GM19324 (cell line): ENCODE results near the gene ACACB.

ENCODE experiments used
- ATAC-seq: cut with Tn5 transposase; IDR thresholded peaks from one replicate; pipeline ENCODE4 v1.9.1; 2021; ENCODE audit warnings: mild to moderate bottlenecking, moderate library complexity; ENCODE audit not compliant: unreplicated experiment, low FRiP score

ACACB gene

GRCh38 chr12:109247831-109248654 is 131.7 kb downstream of the ACACB start:
- ATAC-seq, result no peak

- ATAC-seq, result no peak
These were observed 134.1 kb downstream of the ACACB start for GRCh38 chr12:109250523-109250922.

- ATAC-seq, result no peak
These were observed 136.4 kb downstream of the ACACB start for GRCh38 chr12:109252799-109253198.

- ATAC-seq, result no peak
These were observed 137.6 kb downstream of the ACACB start for GRCh38 chr12:109253913-109254544.

GRCh38 chr12:109255377-109255776 is 139.0 kb downstream of the ACACB start:
- no peak for ATAC-seq

- no peak for ATAC-seq
These were observed 139.6 kb downstream of the ACACB start for GRCh38 chr12:109256011-109256410.

GRCh38 chr12:109258201-109258600 is 141.8 kb downstream of the ACACB start:
- ATAC-seq, result no peak

GRCh38 chr12:109258607-109259544 is 142.5 kb downstream of the ACACB start:
- ATAC-seq, result no peak

GRCh38 chr12:109259545-109259895 is 143.1 kb downstream of the ACACB start:
- ATAC-seq, result no peak

GRCh38 chr12:109261087-109261486 is 144.7 kb downstream of the ACACB start:
- no peak for ATAC-seq

GRCh38 chr12:109261939-109262338 is 145.6 kb downstream of the ACACB start:
- no peak for ATAC-seq

- no peak for ATAC-seq
These were observed 147.1 kb downstream of the ACACB start for GRCh38 chr12:109263439-109263838.

- no peak for ATAC-seq
These were observed 147.9 kb downstream of the ACACB start for GRCh38 chr12:109264095-109264942.

- ATAC-seq, result no peak
These were observed 148.7 kb downstream of the ACACB start for GRCh38 chr12:109264943-109265650.

- ATAC-seq, result no peak
These were observed 149.9 kb downstream of the ACACB start for GRCh38 chr12:109266106-109266879.

- no peak for ATAC-seq
These were observed 151.0 kb downstream of the ACACB start for GRCh38 chr12:109267361-109267760.

- ATAC-seq, result no peak
These were observed 152.5 kb downstream of the ACACB start for GRCh38 chr12:109268896-109269295.

GRCh38 chr12:109269428-109269827 is 153.0 kb downstream of the ACACB start:
- ATAC-seq, result no peak

GRCh38 chr12:109270494-109270893 is 154.1 kb downstream of the ACACB start:
- ATAC-seq, result no peak
